Lung microvascular endothelial cell (primary cell): ENCODE data around the gene LLCFC1. TPM values are rescaled to one million over a fixed set of nuclear protein-coding genes. Genes with fewer than 3 reads are reported as not detected.
"Not testable (repeated sequence)": the region's sequence is repeated elsewhere in the genome, so short reads cannot be mapped to it uniquely, and the experiment has no call there.

Source experiments
- DNase-seq, 2 donors: peaks; one replicate each; pipeline versions ENCODE4 v3.0.0 to v3.0.0-alpha.2; 2010; ENCODE audit warnings: low read depth in 2 of 2
- total RNA-seq: library from RNA; depleted of rRNA; stranded (reverse); fragments of >200 nt; gene quantifications from 2 replicates; pipeline ENCODE4 v1.2.1, GENCODE V29; 2014

Gene LLCFC1
- total RNA-seq, 1 donor from 2014 or later: not detected

GRCh38 chr7:142941541-142941940 is 2.3 kb downstream of the LLCFC1 start:
- no peak for DNase-seq

- no peak for DNase-seq
Observed at GRCh38 chr7:142942746-142943145, 3.5 kb downstream of the LLCFC1 start.

GRCh38 chr7:142943706-142944268 is 4.5 kb downstream of the LLCFC1 start:
- DNase-seq: no peak

GRCh38 chr7:142945001-142945400 is 5.7 kb downstream of the LLCFC1 start:
- DNase-seq: no peak

- DNase-seq: no peak
Observed at GRCh38 chr7:142948603-142949002, 9.3 kb downstream of the LLCFC1 start.

- no peak for DNase-seq
Observed at GRCh38 chr7:142950235-142950634, 11.0 kb downstream of the LLCFC1 start.

- DNase-seq: no peak
Observed at GRCh38 chr7:142954680-142955268, 15.5 kb downstream of the LLCFC1 start.

- DNase-seq: no peak
Observed at GRCh38 chr7:142956951-142957623, 17.8 kb downstream of the LLCFC1 start.

- DNase-seq: no peak
Observed at GRCh38 chr7:142957723-142958122, 18.4 kb downstream of the LLCFC1 start.

- DNase-seq: no peak
Observed at GRCh38 chr7:142959202-142959601, 19.9 kb downstream of the LLCFC1 start.

GRCh38 chr7:142960955-142961512 is 21.8 kb downstream of the LLCFC1 start:
- no peak for DNase-seq

- DNase-seq: no peak
Observed at GRCh38 chr7:142961595-142961972, 22.3 kb downstream of the LLCFC1 start.

GRCh38 chr7:142961973-142962926 is 23.0 kb downstream of the LLCFC1 start, which contains the start of gene KEL:
KEL (minus strand) TSS chr7:142962363; CDS start chr7:142962206, 157 bp downstream.
- DNase-seq: no peak

GRCh38 chr7:142962991-142963390 is 23.7 kb downstream of the LLCFC1 start:
- DNase-seq: no peak

- DNase-seq: no peak
Observed at GRCh38 chr7:142963993-142964392, 24.7 kb downstream of the LLCFC1 start.

GRCh38 chr7:142964502-142965246 is 25.4 kb downstream of the LLCFC1 start:
- no peak for DNase-seq

- no peak for DNase-seq
Observed at GRCh38 chr7:142968229-142968628, 28.9 kb downstream of the LLCFC1 start.

GRCh38 chr7:142969183-142969582 is 29.9 kb downstream of the LLCFC1 start:
- no peak for DNase-seq

- no peak for DNase-seq
Observed at GRCh38 chr7:142974626-142975025, 35.3 kb downstream of the LLCFC1 start.

GRCh38 chr7:142978402-142978801 is 39.1 kb downstream of the LLCFC1 start:
- not testable (repeated sequence) for DNase-seq

GRCh38 chr7:142983825-142984224 is 44.5 kb downstream of the LLCFC1 start:
- DNase-seq: no peak
